K562 (cell line): ENCODE measurements around the gene TMIGD2. TPM values are rescaled to one million over a fixed set of nuclear protein-coding genes. Genes with fewer than 3 reads are reported as not detected.

Experiments
- ATAC-seq: fragments of 200-7000 bp; cut with Tn5 transposase; 3 replicates; pipeline ENCODE4 v1.9.1; 2020; ENCODE audit warnings: moderate library complexity
- BruUV-seq: library from RNA; stranded (reverse); fragments of 400-500 nt; replicated peaks from 2 replicates; lab custom pipeline; 2021; lab: Mats Ljungman, UMichigan
- CTCF ChIA-PET: fragments of 300-600 bp; formaldehyde crosslinking; extraction: SDS; loops from one replicate; lab custom pipeline; 2021; ENCODE audit warnings: low intra/inter-chr PET ratio; lab: Yijun Ruan, JAX
- POLR2A ChIA-PET: fragments of 300-600, 350-650 bp; sonication (Branson Sonifier 250); formaldehyde crosslinking; extraction: SDS; loops from one replicate; lab custom pipeline; 2021; ENCODE audit warnings: antibody characterized with exemption, inconsistent platforms; lab: Yijun Ruan, JAX
- DNase-seq, 4 experiments: peaks; one replicate each; pipeline versions ENCODE4 v3.0.0 to v3.0.0-alpha.2; 2011 to 2018; ENCODE audit warnings: low spot score in 3 of 4, mixed read lengths in 3 of 4; ENCODE audit errors: extremely low read depth in 1 of 4
- FAIRE-seq: peaks from 2 replicates; lab custom pipeline; 2011; peaks lifted over from hg19 to GRCh38; lab: Jason Lieb, UNC
- H2AFZ ChIP-seq: 2 replicates; pipeline ENCODE4 v1.6.0; 2011; ENCODE audit warnings: low read depth, low read length, control low read depth, inconsistent platforms
- H3K27ac ChIP-seq: fragments of 200-600 bp; 3 replicates; pipeline ENCODE4 v1.8.0; 2011; ENCODE audit warnings: low read depth, mild to moderate bottlenecking, control low read depth, inconsistent platforms, low read length, moderate library complexity, mixed read lengths; ENCODE audit errors: extremely low read depth
- H3K27me3 ChIP-seq, 2 experiments: fragments of 300-600 bp in 1 of 2; 2 replicates in 1 of 2; 3 replicates in 1 of 2; pipeline versions ENCODE4 v1.6.0 to v1.8.0; 2011; ENCODE audit warnings: inconsistent platforms in 2 of 2, low read length in 2 of 2, mild to moderate bottlenecking in 1 of 2, mixed read lengths in 1 of 2, moderate library complexity in 1 of 2; ENCODE audit not compliant: control insufficient read depth in 2 of 2, insufficient read depth in 2 of 2
- H3K36me3 ChIP-seq: fragments of 300-600 bp; 3 replicates; pipeline ENCODE4 v1.8.0; 2011; ENCODE audit warnings: mild to moderate bottlenecking, low read length, inconsistent platforms; ENCODE audit not compliant: control insufficient read depth, insufficient read depth
- H3K4me1 ChIP-seq, 2 experiments: fragments of 200-600 bp in 1 of 2; replicated peaks in 1 of 2; 2 replicates in 1 of 2; 3 replicates in 1 of 2; pipeline versions ENCODE4 v1.5.1 to v1.8.0; 2011; ENCODE audit warnings: inconsistent platforms in 2 of 2, low read length in 2 of 2, mild to moderate bottlenecking in 1 of 2, mixed read lengths in 1 of 2, moderate library complexity in 1 of 2; ENCODE audit not compliant: control insufficient read depth in 2 of 2, insufficient read depth in 2 of 2
- H3K4me2 ChIP-seq: 2 replicates; pipeline ENCODE4 v1.6.1; 2011; ENCODE audit warnings: low read length, control low read depth, inconsistent platforms, mixed read lengths; ENCODE audit not compliant: insufficient read depth
- H3K4me3 ChIP-seq: fragments of 200-600 bp; sonication (generic), shearing (Covaris generic); 2 replicates; pipeline ENCODE4 v1.5.1; 2016; ENCODE audit warnings: control low read depth, inconsistent platforms
- H3K79me2 ChIP-seq: fragments of 200-600 bp; 3 replicates; pipeline ENCODE4 v1.8.0; 2011; ENCODE audit warnings: low read length, inconsistent platforms; ENCODE audit not compliant: control insufficient read depth, insufficient read depth
- H3K9ac ChIP-seq, 2 experiments: 2 replicates each; pipeline versions ENCODE4 v1.6.0 to v1.6.1; 2011; ENCODE audit warnings: low read depth in 2 of 2, low read length in 2 of 2, control low read depth in 1 of 2, inconsistent platforms in 1 of 2, mild to moderate bottlenecking in 1 of 2, mixed read lengths in 1 of 2; ENCODE audit not compliant: insufficient read depth in 1 of 2
- H3K9me1 ChIP-seq: one replicate; pipeline ENCODE4 v1.6.0; 2011; ENCODE audit warnings: inconsistent platforms, mild to moderate bottlenecking, low read length, moderate library complexity; ENCODE audit not compliant: control insufficient read depth, insufficient read depth
- H3K9me3 ChIP-seq: replicated peaks from 2 replicates; pipeline ENCODE4 v1.5.1; 2011; ENCODE audit warnings: low read depth, low read length, inconsistent platforms; ENCODE audit not compliant: control insufficient read depth, insufficient read depth
- H4K20me1 ChIP-seq: replicated peaks from 2 replicates; pipeline ENCODE4 v1.6.1; 2011; ENCODE audit warnings: low read length, inconsistent platforms, mixed read lengths; ENCODE audit not compliant: control insufficient read depth, insufficient read depth
- ZNF143 ChIP-seq: sonication (generic); formaldehyde crosslinking; IDR thresholded peaks from 2 replicates; pipeline ENCODE4 v1.9.0; 2022; ENCODE audit warnings: mild to moderate bottlenecking, missing genetic modification reagents
- WGBS: fragments of 100-300 bp; shearing (Covaris generic); methylation state at CpG from one replicate; pipeline ENCODE4 v1.1.6; 2016; ENCODE audit warnings: low coverage, mixed read lengths; ENCODE audit not compliant: insufficient coverage; ENCODE audit errors: missing lambda C conversion rate; 5-methylcytosine and 5-hydroxymethylcytosine counted together
- in situ Hi-C: fragments of 300-500 bp; cut with MboI; formaldehyde crosslinking; loops from 4 replicates; pipeline ENCODE4 v1.15.0; 2018; ENCODE audit warnings: inconsistent platforms, mixed read lengths
- intact Hi-C: fragments of 100-400 bp; cut with micrococcal nuclease; formaldehyde crosslinking; loops from 2 replicates; pipeline ENCODE4 v1.14.2; 2022
- polyA plus RNA-seq, 8 experiments: library from polyadenylated mRNA; depleted of rRNA in 4 of 8; stranded (reverse) in 5 of 8; unstranded in 3 of 8; fragments of >200 nt; fragmentation: Nextera tagmentation in 2 of 8; fragmentation: Illumina TruSeq in 1 of 8; extraction: Ambion mirVana in 2 of 8; extraction: Trizol in 1 of 8; gene quantifications; 2 replicates each; pipeline versions ENCODE4 v1.2.1 to v1.2.3, GENCODE V29; 2011 to 2014; ENCODE audit warnings: inconsistent platforms in 1 of 8, missing spikeins in 1 of 8
- total RNA-seq, 7 experiments: library from RNA; depleted of rRNA in 6 of 7; stranded (reverse); fragments of >200 nt in 6 of 7; fragmentation: Illumina TruSeq in 2 of 7; extraction: Trizol in 2 of 7; gene quantifications; 2 replicates each; pipeline versions ENCODE4 v1.2.1 to v1.2.3, GENCODE V29; 2011 to 2021; ENCODE audit warnings: low replicate concordance in 1 of 7
- TF ChIP-seq, protein P1 (sequence below): fragments of 200-800 bp; sonication (Bioruptor generic); IDR thresholded peaks from 2 replicates; pipeline ENCODE4 v1.6.1; 2017; ENCODE audit warnings: missing genetic modification characterization, missing compliant biosample characterization

The TMIGD2 gene
- total and polyA plus RNA-seq, 9 of the 15 experiments (the other 6 are each of a cell fraction or from before 2014, with no cell fraction given): not detected

DNA sequence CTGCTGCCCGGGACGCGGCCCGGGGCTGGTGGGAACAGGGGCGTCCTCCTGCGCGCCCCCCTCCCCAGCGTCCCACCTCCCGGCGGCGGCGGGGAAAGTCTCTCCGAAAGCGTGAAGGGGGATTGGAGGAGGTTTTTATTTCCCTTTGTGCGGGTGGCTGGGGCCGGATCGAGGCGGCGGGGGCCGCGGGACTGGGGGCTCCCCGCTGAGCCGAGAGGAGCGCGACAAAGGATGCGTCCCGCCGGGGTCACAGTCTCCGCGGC is 23.0 kb downstream of the TMIGD2 start:
- TF ChIP-seq, protein P1, sequence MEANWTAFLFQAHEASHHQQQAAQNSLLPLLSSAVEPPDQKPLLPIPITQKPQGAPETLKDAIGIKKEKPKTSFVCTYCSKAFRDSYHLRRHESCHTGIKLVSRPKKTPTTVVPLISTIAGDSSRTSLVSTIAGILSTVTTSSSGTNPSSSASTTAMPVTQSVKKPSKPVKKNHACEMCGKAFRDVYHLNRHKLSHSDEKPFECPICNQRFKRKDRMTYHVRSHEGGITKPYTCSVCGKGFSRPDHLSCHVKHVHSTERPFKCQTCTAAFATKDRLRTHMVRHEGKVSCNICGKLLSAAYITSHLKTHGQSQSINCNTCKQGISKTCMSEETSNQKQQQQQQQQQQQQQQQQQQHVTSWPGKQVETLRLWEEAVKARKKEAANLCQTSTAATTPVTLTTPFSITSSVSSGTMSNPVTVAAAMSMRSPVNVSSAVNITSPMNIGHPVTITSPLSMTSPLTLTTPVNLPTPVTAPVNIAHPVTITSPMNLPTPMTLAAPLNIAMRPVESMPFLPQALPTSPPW: peak; percentile 12; the same call in 1 of the 2 replicates
- no peak for TF ChIP-seq ZNF143 (CRISPR knock-in tag)
- TF ChIP-seq, all 486 proteins: peak for 1
- no peak overlapping the region for H2AFZ ChIP-seq
- H3K4me3 ChIP-seq: no peak overlapping the region
- CTCF ChIA-PET: no interaction called here
- H3K9me1 ChIP-seq: no peaks in the 10 kb centered on the region
- no peaks in the 10 kb centered on the region for H3K79me2 ChIP-seq
- H3K4me2 ChIP-seq: no peak overlapping the region
- POLR2A ChIA-PET: interaction anchor here (0.6 kb wide), 1 partner anchor 165 kb away, joined by 3 read pairs; no protein-coding TSS in a partner anchor
- no TSS peak for BruUV-seq
- peak overlapping the region in 1 of 2 experiments; percentile 35; a peak in 1 of 4 replicates for H3K9ac ChIP-seq
- H4K20me1 ChIP-seq: 0 out of 2 replicates have a peak, but pooled peaks cover 5% of the 10 kb centered on the region
- ATAC-seq (no peak), FAIRE-seq (no peak), DNase-seq (peak in 1 of 4 experiments; percentile 50)
- 3% methylated on average over 8 of the region's 30 CpGs for WGBS
- H3K9me3 ChIP-seq: no peaks in the 10 kb centered on the region
- H3K4me1 ChIP-seq: peaks cover 0 to 18% of the 10 kb centered on the region in 2 experiments; a peak in 4 of 5 replicates
- no peak overlapping the region for H3K27ac ChIP-seq
- intact Hi-C loops (no loop called here), in situ Hi-C loops (loop anchor here (10.0 kb wide), 1 partner anchor 66 kb away; the partner anchor contains the start of gene MPND)
- no peaks in the 10 kb centered on the region for H3K36me3 ChIP-seq
- H3K27me3 ChIP-seq: peaks cover 16 to 24% of the 10 kb centered on the region in 2 experiments; a peak in 4 of 5 replicates
